ENCODE results near the gene SLC1A2. TPM values are rescaled to one million over a fixed set of nuclear protein-coding genes. Genes with fewer than 3 reads are reported as not detected.

SLC1A2 gene
- total RNA-seq, 1 experiment from 2014 or later = 0.50 TPM

GRCh38 chr11:35305670-35306382 is 113.5 kb downstream of the SLC1A2 start:
- Histone ChIP-seq H2BK12ac (ENCODE audit: insufficient read length, low read depth, low read length) (no peak overlapping the region), H4K91ac (ENCODE audit: insufficient read length, low read depth, low read length) (no peak overlapping the region), H3K23me2 (ENCODE audit: insufficient read length, low read depth, low read length, poor library complexity, severe bottlenecking) (no peaks in the 10 kb centered on the region), H4K20me1 (ENCODE audit: control insufficient read depth, insufficient read depth, insufficient read length) (no peaks in the 10 kb centered on the region), H3K18ac (ENCODE audit: insufficient read length, low read depth, low read length) (no peak overlapping the region), H4K8ac (replicated peaks; ENCODE audit: insufficient read length, low read depth, low read length) (no peak overlapping the region), H2AFZ (ENCODE audit: low read length) (no peak overlapping the region), H3K23ac (ENCODE audit: insufficient read length, low read depth, low read length) (no peak overlapping the region), H3K4me2 (ENCODE audit: insufficient read depth, insufficient read length, low read length) (no peak overlapping the region), H3K14ac (ENCODE audit: insufficient read depth, low read length) (no peak overlapping the region), H3K4me1 (ENCODE audit: insufficient read depth, low read length) (no peaks in the 10 kb centered on the region), H3K9ac (ENCODE audit: extremely low read depth, insufficient read length, low read length) (no peak overlapping the region), H3T11ph (ENCODE audit: low read length) (no peak overlapping the region), H2AK5ac (ENCODE audit: insufficient read length, low read length) (no peak overlapping the region), H3K9me3 (ENCODE audit: control insufficient read depth, low read depth, low read length) (no peaks in the 10 kb centered on the region), H2BK20ac (ENCODE audit: low read depth, low read length, poor library complexity, severe bottlenecking) (no peak overlapping the region), H3K79me1 (ENCODE audit: insufficient read depth, low read depth, low read length, poor library complexity, severe bottlenecking) (no peaks in the 10 kb centered on the region), H4K5ac (ENCODE audit: insufficient read length, low read depth, low read length) (no peak overlapping the region), H2BK15ac (ENCODE audit: low read depth, low read length) (no peak overlapping the region), H3K56ac (ENCODE audit: insufficient read length, low read depth, low read length) (no peak overlapping the region), H2BK120ac (ENCODE audit: low read depth, low read length, poor library complexity, severe bottlenecking) (no peak overlapping the region), H2BK5ac (ENCODE audit: insufficient read length, low read length) (no peak overlapping the region), H3K79me2 (ENCODE audit: insufficient read depth, low read length) (no peaks in the 10 kb centered on the region), H3K27me3 (ENCODE audit: insufficient read depth, low read length) (no peaks in the 10 kb centered on the region), H3K27ac (ENCODE audit: insufficient read length, low read depth, low read length) (no peak overlapping the region), H3K4ac (ENCODE audit: low read depth, low read length) (no peak overlapping the region)
- H3K36me3 Mint-ChIP-seq (ENCODE audit: insufficient read depth in 1 of 3, low read depth in 3 of 3) = no peaks in the 10 kb centered on the region
- no CpG with 5 or more reads among the region's 14 CpGs for WGBS (ENCODE audit: extremely low coverage, insufficient read length, low lambda C conversion rate)
- no peaks in the 10 kb centered on the region for H3K9me3 Mint-ChIP-seq
- peak; percentile 76 for DNase-seq
- peaks cover 3 to 8% of the 10 kb centered on the region in 2 experiments; a peak in 3 of 4 replicates for H3K4me1 Mint-ChIP-seq
- H3K27me3 Mint-ChIP-seq (ENCODE audit: low read depth) = peaks cover 7% of the 10 kb centered on the region; the same call in 1 of the 2 replicates
- H3K27ac Mint-ChIP-seq = no peak overlapping the region
- peak overlapping the region in 1 of 2 experiments; percentile 53; a peak in 1 of 5 replicates for H3K4me3 Mint-ChIP-seq
- peak; percentile 69 for TF ChIP-seq CTCF (conservative IDR thresholded peaks at IDR 0.05)

Measured in H9 (cell line).